ENCODE measurements around the gene RXRA.

The RXRA gene

DNA sequence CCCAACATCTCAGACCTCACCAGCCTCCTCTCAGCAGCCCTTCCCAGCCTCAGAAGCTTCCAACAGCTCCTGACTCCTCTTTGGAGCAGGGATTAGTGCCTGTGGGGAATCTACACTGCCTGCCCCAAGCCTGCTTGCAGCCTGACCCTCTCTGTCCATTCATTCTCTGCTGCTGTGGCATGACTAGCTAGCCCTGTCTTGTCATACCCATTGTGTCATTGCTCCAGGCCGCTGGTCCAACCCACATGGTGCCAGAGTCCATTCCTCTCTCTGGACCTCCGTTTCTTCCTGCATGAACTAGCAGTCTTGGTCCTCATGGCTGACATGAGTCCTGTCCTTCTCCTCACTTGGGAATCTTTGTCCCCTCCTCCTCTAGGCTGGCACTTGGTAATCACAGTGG is 12.8 kb upstream of the RXRA start:
- DNase-seq: no peak

DNA sequence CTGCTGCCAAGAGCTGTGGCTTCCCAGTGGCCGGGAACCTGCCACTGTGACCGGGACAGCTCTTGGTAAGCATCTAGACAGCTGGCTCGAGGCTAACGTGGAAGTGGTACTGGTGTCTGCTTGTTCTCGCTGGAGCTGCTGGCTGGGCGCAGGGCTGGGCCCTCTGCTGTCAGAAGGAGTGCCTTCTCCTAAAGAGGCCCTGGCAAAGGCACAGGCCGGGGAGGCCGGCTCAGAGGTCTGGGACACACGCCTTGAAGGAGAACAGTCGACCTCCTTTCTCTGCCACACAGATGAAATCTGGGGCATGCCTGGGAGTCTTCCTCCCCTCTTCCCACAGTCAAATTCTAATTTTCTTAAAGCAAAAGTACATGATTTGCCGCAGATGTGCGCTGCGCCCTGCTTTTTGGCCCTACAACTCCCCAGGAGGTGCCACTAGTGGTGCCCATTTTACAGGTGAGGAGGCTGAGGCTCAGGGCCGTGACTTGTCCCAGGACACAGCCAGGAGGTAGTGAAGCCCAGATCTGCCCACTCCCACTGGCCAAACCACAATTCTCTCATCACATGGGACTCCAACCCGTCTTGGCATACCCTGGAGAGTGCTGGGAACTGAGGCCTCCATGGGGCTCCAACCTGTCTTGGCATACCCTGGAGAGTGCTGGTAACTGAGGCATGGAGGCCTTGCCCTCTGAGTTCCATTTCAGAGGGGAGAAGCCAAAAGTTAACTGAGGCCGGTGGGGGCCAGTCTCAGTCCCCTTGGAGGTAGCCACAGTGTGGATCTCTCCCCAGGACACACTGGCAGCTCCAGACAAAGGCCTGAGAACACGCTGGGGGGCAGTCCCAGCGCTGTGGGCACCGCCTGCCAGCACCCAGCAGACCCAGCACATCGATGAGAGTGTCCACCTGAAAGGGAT is 12.0 kb upstream of the RXRA start:
- no peak for DNase-seq

DNA sequence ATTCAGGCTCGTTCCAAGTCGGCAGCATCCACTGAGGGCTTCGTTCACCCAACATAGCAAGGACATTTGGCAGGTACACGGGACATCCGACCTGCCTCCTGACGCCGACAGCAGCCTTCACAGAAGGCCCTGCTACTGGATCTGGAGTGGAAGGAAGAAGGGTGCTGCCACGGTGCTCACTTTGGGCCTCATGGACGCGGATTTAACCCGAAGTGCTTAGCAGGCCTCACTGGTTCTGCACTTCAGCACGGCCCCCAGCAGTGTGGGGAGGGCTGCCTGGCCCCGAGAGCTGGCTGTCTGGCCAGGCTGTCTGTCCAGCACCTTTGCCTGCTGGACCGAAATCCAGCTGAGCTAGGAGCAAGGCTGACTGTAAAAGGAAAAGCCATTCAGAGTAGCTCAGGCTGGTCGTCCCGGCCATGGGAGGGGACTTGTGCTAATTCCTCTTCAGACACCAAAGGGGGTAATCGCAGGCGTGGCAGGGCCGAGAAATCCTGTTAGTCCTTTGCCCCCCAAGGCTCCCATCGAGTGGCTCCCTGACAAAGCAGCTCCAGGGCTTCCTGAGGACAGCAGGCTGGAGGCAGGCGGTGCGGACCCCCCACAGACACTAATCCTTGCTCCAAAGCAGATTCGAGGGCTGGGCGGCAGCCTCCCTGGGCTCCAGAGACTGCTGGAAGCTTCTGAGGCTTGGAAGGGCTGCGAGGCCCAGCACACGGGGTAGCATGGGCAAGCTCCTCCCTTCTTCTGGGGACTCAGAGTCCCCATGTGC is 11.1 kb upstream of the RXRA start:
- no peak for DNase-seq

DNA sequence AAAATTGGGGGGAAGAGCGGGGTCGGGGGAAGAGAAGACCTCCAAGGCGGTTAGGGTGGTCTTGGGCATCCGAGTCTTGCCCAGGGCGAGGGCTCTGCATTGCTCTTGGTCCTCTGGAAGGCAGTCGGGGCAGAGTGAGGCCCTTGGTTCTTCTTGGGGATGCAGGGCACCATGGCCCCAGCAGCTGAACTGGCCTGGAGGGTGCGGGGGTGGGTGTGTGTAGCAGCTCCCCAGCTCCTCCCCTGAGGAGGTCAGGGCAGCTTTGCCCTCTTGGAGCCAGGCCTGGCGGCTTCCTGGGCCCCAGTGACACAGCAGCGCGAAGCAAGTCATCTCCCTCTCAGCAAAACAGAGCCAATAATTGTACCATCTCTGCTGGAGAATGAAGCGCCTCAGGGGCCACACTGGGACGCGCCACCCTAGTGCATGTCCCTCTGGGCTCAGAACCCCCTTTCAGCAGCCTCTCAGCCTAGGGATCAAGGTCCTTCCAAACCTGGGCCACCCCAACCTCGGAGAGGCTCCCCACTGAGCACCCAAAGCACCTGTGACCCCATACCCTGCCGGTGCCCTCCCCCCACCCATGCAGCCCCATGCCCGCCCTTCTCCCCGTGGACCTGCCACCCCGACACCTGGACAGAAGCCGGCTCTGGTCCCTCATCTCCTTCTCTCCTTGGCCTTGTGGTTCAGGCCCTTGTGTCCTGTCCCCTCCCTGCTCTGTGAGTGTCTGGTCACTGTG is 10.4 kb upstream of the RXRA start:
- no peak for DNase-seq

DNA sequence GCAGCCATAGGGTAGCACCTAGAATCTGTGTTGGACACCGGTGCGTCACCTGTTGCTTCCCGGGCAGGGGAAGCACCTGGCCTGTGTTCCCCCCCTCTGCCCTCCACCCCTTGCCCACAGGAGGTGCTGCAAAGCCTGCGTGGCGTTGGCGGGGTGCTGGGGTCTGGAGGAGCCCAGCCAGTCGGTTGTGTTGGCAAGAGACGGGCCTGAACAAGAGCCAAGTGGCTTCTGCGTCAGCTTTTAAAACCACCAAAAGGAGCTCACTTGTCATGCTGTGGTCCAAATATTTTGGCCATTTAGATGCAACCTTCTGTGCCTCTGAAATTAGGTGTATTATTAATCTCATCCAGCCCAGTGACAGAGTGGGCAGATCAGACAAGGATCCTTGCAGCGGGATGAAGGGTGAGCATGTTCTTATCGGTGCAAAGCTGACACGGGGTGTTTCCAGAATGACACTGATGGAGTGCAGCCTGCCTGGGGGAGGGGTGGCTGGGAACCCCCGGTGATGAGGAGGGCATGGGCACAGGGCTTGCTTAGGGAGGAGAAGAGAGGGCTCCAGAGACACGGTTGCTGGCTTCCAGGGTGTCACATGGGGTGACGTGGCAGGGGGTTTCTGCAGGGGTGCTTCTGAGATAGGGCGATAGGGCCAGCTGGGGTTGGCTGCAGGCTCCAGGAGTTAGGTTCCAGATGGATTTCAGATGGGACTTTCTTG is 9.7 kb upstream of the RXRA start:
- no peak for DNase-seq

DNA sequence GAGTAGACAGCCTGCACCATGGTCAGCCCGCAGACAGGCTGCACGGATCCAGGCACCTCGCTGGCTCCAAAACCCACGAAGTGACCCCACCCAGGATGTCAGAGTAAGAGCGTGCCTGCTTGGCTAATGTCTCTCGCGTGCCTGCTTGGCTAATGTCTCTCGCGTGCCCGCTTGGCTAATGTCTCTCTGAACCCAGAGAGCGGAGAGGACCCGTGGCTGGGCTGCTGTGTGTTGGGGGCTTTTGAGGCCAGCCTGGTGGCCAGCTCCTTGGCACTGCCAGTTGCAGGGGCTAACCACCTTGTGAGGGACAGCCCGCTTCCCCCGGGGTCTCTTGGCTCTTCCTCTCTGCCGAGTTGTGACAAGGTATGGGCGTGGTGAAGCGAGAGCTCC is 8.9 kb upstream of the RXRA start:
- no peak for DNase-seq

DNA sequence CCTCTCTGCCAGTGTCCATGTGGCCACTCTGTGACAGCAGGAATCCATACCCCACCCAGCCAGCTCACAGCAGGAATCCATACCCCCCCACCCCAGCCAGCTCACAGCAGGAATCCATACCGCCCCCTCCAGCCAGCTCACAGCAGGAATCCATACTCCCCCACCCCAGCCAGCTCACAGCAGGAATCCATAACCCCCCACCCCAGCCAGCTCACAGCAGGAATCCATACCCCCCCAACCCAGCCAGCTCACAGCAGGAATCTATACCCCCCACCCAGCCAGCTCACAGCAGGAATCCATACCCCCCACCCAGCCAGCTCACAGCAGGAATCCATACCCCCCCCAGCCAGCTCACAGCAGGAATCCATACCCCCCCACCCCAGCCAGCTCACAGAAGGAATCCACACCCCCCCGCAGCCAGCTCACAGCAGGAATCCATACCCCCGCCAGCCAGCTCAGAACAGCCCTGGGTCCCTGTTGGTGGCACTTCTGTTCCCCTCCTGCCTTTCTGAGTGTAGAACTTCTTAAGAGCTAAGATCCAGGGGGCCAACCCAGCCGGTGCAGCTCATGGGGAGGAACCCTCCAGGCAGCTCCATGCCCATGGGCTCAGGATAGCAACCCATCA is 8.4 kb upstream of the RXRA start:
- DNase-seq: no peak

DNA sequence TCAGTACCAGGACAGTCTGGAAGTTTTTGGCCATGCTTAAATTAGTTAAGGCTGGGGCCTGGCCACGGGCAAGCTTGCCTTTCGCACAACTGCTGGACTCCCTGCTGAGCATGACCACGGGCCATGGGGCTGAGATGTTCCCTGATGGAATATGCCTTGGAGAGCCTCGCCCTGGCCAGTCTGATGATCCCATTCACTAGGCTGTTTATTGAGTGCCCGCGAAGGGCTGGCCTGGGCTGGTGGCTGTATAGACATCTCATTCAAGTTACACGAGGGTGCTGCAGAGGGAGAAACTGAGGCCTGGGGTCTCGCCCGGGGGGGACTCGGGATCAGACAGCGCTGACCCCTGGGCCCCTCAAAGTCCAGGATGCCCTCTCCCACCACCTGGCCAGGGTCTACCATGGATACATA is 7.8 kb upstream of the RXRA start:
- no peak for DNase-seq

DNA sequence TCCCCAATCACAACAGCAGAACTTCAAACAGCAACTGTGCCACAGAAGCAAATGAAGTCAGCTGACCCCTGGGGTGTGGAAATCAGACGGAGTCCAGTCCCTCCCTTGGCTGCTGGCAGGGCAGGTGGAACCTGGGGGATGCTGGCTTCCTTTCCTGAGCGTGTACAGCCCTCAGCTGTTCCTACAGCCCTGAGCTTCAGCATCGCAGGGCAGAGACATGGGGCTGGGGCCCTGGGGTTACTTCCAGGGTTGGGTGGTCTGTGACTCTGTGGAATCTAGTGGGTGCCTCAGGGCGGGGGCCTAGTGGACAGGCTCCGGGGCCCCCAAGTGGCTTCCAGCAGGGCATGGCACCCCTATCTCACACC is 7.3 kb upstream of the RXRA start:
- DNase-seq: no peak

DNA sequence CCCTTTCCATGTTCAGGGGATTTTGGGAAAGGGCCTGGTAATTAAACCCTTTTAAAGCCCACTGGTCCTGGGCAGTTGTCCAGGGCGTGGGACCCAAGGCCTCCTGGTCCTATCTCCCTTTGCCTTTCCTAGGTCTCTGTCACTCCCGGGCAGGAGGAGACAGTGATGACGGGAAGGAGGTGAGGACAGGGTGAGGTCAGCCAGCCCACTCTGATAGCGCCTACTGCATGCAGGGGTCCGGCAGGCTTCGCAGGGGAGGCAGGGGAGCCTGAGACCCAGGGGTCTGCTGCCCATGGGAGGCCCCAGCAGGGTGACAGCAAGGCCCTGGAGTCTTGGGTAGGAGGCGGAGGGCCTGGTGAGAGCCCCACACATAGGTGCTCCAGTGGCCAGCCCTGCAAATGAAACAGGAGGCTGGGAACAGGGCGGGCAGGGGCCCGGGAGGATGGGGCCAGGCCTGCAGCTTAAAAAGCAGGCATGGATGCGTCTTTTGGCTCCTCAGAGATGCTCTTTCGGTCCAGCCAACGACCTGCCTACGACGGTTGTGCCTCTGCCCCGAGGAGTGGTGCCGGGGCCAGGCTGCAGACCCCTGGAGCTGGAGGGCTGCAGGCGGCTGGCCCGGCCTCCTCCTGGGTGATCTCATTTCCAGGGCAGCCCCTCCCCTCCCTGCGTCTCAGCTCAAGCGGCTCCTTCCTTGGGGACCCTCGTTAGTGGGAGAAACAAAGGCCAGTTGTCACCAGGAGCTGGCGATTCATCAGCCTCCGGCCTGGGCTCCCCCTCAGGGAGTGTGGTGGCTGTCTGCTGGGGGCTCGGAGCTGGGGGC is 6.7 kb upstream of the RXRA start:
- DNase-seq: no peak

DNA sequence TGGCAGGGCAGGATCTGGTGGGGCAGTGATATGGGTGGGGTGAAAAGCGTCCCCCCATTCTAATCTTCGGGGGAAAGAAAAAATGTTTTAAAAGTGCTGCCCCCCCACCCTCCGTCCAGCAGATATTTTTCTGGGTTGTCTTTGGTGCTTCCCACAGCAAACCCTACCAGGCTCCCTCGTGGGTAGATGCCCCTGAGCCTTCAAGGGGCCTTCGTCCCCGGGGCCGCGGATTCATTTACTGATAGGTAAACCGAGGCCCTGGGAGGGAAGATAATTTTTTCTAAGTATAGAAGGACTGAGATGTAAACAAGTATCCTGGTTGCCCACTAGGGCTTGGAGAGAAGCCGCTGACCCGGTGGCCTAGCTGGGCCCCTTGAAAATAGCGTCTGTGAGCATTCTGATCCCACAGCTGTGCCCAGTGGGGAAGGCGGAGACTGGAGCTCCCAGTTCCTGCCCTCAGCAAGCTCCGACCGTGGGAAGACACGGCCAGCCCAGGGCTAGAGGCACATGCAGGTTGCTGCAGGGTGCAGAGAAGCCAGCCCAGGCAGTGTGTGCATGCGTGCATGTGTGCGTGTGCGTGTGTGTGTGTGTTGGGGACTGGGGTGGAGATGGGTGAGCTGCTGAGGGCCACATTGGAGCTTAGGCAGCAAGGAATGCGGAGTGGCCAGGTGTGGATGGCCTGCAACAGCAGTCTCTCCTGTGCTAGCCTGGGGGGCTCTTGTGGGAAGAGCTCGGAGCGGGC is 6.0 kb upstream of the RXRA start:
- no peak for DNase-seq

DNA sequence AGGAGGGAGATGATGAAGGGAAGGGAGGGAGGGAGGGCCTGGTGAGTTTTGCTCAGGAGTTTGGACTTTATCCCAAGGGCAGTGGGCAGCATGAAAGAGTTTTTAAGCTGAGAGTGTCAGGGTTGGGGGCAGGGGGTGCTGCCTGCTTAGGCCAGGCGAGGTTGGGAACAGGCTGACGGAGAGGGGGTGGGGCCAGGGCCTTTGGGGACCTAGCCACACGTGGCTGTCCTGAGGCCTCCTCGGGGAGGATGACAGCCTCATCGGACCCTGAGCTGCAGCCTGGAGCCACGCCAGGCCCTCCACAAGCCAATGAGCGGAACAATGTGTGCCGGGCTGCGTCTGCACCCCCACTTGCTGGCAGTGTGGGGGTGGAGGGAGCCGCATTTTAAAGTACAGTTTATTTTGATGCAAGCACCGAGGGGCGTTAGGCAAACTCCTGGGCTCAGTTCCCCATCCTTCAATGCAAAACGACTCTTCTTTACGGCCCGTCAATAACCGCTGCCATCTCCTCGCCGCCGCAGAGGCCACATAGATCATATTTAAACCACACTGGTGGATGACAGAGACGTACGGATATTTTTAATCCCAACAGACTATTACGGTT is 5.3 kb upstream of the RXRA start:
- no peak for DNase-seq

DNA sequence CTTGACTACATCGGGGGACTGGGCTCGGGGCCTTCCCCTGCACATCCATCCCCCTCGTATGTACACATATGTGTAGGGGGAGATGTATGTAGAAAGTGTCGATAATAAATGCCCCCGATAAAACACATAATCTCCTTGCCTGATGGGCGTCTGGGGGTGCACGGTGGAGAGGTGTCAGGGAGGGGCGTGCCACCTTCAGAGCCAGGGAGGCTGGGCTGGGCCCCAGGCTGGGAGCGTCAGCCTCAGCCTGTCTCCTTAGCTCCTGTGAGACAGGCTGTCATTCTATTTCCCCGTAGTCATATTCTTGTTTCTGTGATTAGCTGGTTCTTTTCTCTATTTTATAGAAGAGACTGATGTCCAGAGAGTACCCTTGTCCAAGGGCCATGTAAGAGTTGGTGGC is 4.7 kb upstream of the RXRA start:
- DNase-seq: no peak

DNA sequence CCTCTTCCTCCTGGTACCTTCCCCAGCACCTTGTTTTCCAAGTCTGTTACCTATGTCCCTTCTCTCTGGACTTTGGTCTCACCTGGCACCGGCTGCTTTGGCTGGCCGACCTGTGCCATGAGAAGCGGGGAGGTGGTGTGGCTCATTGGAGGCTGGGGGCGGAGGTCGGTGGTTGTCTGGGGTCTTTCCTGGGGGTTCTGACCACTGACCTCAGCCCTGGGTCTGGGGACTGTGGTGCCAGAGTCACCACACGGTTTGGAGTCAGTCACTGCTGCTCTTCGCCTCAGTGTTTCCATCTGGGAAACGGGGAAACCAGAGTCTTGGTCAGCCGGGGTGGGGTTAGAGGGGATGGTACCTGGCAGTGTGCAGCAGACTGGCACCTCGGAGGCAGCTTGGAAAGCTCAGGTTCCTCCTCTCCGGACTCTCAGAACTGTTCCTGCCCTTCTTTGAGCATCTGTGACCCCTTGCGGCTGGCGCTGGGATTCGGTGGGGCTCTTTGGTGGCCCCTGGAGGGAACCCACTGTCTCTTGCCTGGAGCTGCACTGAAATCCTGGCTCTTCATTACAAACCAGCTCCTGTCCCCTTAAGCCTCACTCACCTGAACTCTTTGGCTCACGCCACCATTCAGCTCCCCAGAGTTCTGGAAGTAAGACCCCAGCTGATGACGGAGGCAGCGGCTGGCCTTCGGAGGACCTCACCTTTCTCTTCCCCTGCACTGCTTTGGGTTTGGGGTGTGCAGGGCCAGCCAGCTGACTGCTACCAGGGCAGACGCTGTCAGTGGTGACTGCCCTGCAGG is 4.1 kb upstream of the RXRA start:
- DNase-seq: no peak

DNA sequence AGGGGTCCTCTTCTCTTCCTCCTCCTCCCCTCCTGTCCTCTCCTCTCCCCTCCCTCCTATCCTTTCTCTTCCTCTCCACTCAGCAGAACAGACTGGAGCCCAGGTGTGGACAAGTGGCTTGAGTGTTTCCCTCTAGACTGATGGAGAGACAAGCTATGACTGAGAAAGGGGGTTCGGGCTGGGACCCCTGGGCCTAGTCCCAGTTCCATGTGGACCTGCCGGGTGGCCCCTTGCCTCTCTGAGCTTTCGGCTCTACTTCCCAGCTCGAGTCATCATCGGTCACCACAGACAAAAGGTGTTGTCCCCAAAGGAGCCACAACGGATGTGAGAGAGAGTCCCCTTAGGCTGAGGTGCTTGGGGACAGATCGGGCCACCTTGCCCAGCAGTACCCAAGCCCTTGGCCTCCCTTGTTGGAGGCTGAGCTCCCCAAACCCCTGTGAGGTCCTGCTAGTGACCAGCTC is 3.4 kb upstream of the RXRA start:
- no peak for DNase-seq

DNA sequence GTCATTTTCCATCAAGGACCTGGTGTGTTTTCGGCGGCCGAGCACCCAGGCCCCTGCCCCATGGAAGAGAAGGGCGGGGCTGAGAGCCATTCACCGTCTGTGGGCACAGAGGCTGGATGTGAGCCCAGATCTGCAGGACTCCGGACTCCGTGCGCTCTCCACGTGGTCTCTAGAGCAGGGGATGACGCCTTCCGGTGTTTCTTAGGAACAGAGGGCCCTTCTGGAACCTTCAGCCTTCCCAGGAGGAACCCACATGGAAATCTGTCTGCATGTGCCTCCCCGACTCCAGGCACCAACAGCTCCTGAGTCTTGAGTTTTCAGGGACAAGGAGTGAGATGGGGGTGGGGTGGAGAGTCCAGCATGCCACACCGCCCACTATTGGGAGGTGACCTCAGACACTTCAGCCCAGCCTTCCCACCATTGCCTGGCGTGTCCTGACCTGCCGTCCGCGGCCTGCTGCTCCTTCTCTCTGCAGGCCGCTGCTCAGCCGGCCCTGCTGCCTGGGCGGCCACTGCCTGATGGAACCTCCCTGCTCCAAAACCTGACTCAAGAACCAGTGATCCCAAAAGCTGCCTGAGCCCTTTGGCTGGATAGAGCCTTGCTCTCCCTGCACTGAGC is 2.4 kb upstream of the RXRA start:
- DNase-seq: no peak

DNA sequence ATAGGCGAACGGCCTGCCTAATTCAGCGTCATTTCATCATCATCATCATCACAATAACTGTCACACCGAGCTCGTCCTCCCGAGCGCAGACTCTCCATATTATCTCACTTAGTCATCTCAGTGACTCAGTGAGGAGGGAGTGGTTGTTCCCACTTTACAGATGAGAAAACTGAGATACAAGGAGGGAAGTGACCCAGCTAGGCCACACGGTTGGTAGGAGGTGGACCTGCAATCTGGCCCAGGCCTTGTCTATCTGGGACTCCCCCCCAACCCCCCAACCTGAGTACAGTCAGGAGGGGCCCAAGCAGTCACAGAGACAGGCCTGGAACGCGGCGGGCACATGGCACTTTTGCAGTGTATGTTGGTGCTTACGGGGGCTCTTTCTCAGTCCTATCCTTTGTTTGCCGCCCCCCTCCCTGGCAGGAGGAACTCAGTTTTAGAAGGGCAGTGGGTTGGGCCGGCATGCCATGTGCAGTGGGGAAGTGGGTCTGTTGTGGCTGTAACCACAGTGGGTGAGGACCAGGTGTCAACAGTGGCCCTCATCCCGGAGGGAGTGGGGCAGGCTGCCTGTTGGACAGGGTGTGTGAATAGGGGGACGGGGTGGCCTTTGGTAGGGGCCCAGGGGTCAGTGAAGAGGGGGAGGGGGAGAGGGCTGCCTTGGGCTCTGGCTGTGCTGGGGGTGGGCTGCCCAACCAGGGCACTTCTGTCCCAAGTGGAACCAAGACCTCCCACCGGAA is 1.7 kb upstream of the RXRA start:
- no peak for DNase-seq

DNA sequence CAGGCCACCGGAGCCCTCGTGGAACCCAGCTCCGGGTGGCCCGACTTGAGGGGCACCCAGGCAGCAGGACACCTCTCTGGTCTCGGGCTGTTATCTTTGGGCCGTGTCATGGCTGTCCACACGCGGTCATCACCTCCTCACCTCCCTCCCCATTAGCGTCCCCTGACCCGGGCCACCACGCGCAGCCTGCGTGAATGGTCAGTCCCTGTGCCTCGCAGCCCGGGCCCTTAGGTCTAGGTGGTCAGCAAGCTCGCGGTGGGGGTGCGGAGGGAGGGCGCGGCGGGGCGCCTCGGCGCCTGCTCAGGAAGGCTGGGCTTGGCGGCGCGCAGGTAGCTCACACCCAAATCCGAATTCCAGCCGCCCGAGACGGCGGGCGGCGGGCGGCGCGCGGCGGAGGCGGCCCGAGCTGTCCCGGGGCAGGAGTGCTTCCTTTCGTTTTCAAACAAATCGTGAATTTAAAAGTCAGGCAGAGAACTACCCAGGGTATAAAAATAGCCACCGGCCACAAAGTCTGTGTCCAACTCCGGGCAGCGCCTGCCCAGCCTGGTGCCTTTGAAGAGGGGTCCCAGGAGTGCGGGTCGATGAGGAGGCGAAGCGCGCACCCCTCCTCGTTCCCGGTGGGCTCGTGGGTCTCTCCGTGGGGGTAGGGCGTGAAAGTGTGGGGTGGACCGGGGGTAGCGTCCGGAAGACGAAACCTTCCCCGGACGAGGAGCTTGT is 1.0 kb upstream of the RXRA start:
- DNase-seq: no peak
